ENCODE measurements around the gene HECW1.
"Not testable (repeated sequence)": the region's sequence is repeated elsewhere in the genome, so short reads cannot be mapped to it uniquely, and the experiment has no call there.

HECW1 gene

DNA sequence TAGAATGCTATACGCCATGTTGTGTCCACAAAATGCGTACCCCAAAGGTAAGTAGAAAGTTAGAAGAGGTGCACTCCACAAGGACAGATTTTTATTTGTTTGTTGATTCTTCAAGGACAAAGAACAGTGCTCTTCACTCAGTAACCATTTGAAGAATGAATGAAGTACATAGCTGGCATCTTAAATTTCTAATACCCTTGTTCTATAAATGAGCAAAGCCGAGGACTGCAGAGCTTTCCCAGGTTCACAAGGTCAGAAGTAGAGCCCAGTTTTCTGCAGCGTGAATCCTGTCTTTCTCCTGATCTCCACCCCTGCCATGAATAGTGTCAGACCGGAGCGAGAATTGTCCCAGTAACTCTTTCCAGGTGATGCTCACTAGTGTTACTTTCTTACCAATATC, 9.5 kb downstream of the HECW1 start:
- no peak overlapping the region for H3K27ac ChIP-seq
- TF ChIP-seq, protein P1, sequence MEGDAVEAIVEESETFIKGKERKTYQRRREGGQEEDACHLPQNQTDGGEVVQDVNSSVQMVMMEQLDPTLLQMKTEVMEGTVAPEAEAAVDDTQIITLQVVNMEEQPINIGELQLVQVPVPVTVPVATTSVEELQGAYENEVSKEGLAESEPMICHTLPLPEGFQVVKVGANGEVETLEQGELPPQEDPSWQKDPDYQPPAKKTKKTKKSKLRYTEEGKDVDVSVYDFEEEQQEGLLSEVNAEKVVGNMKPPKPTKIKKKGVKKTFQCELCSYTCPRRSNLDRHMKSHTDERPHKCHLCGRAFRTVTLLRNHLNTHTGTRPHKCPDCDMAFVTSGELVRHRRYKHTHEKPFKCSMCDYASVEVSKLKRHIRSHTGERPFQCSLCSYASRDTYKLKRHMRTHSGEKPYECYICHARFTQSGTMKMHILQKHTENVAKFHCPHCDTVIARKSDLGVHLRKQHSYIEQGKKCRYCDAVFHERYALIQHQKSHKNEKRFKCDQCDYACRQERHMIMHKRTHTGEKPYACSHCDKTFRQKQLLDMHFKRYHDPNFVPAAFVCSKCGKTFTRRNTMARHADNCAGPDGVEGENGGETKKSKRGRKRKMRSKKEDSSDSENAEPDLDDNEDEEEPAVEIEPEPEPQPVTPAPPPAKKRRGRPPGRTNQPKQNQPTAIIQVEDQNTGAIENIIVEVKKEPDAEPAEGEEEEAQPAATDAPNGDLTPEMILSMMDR (conservative IDR thresholded peaks at IDR 0.05): no peak

DNA sequence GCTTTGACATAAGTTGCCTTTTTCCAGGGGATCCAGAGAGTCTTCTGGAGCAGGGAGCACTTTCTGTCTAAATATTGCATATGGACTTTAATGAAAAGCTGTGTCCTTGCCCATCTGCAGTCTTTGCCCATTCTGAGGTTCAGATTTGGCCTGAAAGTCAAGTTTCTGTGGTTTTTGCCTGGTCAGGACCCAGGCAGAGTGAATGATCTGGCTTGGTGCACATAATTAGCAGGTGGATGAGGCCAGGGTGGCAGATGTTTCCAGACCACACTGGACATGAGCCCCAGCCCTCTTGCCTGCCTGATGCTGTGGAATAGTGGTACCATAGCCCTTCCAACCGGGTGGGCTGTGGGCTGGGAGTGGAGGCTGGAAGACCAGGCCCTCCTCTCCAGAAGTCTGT, 11.0 kb downstream of the HECW1 start:
- TF ChIP-seq, protein P1 (conservative IDR thresholded peaks at IDR 0.05): no peak
- no peak overlapping the region for H3K27ac ChIP-seq

DNA sequence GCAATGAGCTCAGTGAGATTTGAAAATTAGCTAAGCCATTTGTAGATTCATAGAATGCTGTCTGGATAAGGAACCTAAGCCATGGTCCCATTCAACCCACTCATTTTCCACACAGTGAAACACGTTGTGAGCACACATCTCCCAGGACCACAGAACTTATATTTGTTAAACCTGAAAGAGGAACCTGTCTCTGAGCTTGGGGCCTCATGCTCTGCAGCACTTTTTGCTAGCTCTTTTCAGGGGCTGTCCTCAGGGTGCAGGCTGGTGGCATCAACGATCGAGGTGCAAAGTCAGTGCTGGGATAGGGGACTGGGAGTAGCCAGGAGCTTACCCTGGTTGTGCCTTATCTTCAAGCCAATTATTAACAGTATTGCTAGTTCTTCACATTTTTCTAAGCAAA, 11.9 kb downstream of the HECW1 start:
- TF ChIP-seq, protein P1 (conservative IDR thresholded peaks at IDR 0.05): no peak
- H3K27ac ChIP-seq: no peak overlapping the region

DNA sequence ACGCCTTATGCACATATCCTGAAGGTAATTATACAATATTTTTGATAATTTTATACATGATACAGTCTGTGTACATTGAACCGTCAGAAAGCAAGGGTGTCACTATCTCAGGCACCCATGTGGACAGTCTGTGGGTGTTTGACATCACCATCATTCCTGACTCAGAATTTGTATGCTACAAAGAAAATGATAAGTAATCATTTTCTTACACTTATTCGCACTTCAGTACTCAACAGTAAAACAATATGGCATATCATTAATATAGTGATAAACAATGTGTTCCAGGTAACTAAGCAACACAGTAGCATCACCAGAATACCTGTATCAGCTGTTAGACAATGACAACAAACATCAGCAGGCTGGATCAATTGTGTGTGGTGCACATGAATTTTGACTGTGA, 17.9 kb downstream of the HECW1 start:
- TF ChIP-seq, protein P1 (conservative IDR thresholded peaks at IDR 0.05): no peak

DNA sequence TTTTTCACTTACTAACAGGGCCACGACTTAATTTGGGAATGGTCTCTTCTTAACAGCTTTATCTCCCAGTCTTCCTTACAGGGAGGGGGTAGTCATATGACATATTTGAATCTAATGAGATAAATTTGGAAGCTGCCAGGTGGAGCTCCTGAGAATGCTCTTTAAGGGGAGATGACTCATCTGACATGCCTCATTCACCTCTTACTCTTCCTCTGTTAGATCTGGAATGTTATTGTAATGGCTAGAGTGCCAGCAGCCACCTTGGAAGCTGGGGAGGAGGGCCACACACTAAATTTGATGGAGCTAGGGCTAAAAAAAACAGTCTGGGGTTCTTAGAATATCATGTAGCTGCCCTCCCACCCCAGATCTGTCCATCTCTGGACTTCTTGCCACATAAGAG, 22.7 kb downstream of the HECW1 start:
- H3K27ac ChIP-seq: no peak overlapping the region
- TF ChIP-seq, protein P1 (conservative IDR thresholded peaks at IDR 0.05): no peak

More for the DNA sequence above, 17.9 kb downstream of the HECW1 start:
- no peak overlapping the region for H3K27ac ChIP-seq

DNA sequence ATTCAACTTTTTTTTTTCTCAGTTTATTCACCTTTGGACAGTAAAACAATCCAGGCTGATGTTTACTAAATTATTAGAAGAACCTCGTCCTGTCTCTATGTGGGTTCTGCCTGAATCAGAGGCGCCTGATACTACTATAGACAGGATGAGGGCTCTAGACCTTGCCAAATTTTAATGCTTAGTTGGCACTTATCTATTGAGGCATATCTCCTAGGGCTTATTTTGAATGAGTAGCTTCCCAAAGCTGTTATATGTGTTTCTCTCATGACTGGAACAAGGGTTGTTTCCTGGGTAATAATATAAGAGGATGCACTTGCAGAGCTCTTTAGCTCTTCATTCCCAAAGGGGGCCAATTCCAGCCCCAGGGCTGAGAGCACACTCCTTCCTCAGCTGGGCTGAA, 23.6 kb downstream of the HECW1 start:
- H3K27ac ChIP-seq: no peak overlapping the region
- TF ChIP-seq, protein P1 (conservative IDR thresholded peaks at IDR 0.05): no peak

DNA sequence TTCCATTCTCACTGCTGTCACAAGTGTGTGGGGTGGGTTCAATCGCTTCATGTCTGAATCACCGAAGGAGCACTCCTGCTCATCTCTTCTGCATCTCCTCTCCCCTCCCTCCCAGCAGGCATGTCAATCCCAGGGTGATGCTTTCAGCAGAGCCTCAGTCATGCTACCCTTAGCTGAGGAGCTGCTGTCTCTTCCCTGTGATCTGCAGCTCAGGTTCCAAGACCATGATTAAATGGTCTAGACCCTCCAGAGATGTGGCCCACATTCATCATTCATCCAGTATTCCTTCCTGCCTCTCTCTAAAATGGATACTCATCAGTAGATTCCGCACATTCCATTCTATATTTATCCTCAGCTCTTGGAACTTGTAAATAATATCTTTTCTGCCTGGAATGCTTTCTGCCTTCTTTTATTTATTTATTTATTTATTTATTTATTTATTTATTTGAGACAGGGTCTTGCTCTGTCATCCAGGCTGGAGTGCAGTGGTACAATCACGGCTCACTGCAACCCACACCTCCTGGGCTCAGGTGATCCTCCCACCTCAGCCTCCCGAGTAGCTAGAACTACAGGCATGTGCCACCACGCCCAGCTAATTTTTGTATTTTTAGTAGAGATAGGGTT, 24.8 kb downstream of the HECW1 start:
- not testable (repeated sequence) for H3K27ac ChIP-seq

DNA sequence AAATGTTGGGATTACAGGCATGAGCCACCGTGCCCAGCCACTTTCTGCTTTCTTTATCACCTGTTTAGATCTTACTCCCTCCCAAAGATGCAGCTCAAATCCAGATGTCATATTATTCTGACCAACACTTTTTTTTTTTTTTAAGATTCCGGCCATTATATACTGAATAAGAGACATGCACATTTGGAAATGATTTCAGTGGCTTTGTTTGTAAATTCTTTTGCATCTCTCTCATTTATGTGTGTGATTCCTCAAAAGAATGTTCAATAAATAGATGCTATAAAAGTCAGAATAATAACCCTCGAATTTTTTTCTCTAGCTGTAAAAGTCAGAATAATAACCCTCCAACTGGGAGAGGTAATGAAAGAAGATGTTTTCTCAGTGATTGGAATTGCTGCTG, 25.4 kb downstream of the HECW1 start:
- TF ChIP-seq, protein P1 (conservative IDR thresholded peaks at IDR 0.05): no peak
- H3K27ac ChIP-seq: no peak overlapping the region

Measured in VCaP (cell line).